Measurements from ENCODE around the gene STAU1.
"Not testable (repeated sequence)": the region's sequence is repeated elsewhere in the genome, so short reads cannot be mapped to it uniquely, and the experiment has no call there.

The STAU1 gene

DNA sequence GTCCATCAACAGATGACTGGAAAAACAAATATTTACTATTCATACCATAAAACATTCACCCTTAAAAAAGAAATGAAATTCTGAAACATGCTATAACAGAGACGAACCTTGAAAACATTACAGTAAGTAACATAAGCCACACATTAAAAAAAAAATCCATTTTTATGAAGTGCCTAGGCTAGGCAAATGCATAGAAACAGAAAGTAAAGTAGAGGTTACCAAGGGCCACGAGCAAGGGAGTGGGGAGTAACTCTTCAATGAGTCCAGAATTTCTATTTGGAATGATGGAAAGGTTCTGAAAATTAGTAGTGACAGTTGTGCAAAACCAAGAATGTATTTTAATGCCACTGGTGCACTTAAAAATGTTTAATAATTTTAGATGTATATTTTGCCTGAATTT is 47.7 kb downstream of the STAU1 start:
- Mint-ChIP-seq H3K4me3 (no peak overlapping the region), H3K27me3 (no peaks in the 10 kb centered on the region), H3K36me3 (peaks cover 6% of the 10 kb centered on the region), H3K27ac (peak overlapping the region; percentile 65), H3K4me1 (peaks cover 5% of the 10 kb centered on the region), H3K9me3 (no peaks in the 10 kb centered on the region)
- ATAC-seq (ENCODE audit: low read depth): peak; percentile 64
- DNase-seq (ENCODE audit: low spot score in 2 of 2): no peak

DNA sequence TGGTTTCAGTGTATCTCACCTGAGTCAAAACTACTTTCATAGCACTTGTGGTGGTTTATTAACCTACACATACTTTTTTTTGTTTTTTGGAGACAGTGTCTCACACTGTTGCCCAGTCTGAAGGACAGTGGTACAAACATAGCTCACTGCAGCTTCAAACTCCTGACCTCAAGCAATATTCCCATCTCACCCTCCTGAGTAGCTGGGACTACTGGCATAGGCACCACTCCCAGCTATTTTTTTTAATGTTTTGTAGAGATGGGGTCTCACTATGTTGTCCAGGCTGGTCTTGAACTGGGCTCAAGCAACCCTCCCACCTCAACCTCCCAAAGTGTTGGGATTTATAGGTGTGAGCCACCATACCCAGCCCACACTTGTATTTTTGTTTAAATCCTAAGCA is 49.7 kb downstream of the STAU1 start:
- H3K4me1 Mint-ChIP-seq: peaks cover 5% of the 10 kb centered on the region
- DNase-seq (ENCODE audit: low spot score in 2 of 2): no peak
- H3K4me3 Mint-ChIP-seq: no peak overlapping the region
- H3K36me3 Mint-ChIP-seq: peaks cover 14% of the 10 kb centered on the region
- ATAC-seq (ENCODE audit: low read depth): no peak
- no peaks in the 10 kb centered on the region for H3K27me3 Mint-ChIP-seq
- no peaks in the 10 kb centered on the region for H3K9me3 Mint-ChIP-seq
- peak overlapping the region; percentile 82 for H3K27ac Mint-ChIP-seq

DNA sequence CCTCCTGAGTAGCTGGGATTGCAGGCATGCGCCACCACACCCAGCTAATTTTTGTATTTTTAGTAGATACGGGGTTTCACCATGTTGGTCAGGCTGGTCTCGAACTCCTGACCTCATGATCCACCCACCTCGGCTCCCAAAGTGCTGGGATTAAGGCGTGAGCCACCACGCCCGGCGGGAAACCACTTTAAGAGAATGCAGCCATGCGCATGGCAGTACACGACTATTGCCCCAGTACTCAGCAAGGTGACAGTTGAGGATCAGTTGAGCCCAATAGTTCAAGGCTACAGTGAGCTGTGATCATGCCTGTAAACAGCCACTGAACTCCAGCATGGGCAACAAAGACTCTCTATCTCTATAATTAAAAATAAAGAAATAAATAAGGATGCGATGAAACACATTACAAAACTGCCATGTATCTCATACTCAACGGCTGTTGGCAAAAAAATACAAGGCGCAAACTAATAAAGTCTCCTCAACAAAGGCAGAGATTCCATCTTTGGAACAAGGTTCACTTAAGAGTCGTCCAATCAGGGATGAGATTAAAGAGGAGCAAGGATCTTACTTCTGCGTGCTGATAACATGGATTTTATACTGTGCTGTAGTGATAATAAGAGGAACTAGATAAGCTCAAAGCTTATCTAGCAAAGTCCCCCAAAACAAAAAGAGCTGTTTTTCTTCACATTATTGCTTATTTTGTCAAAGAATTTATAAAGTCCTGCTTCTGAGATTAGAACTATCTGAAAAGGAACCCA is 51.1 kb downstream of the STAU1 start:
- Mint-ChIP-seq H3K36me3 (peaks cover 18% of the 10 kb centered on the region), H3K9me3 (no peaks in the 10 kb centered on the region), H3K4me1 (peaks cover 5% of the 10 kb centered on the region), H3K27me3 (no peaks in the 10 kb centered on the region), H3K27ac (no peak overlapping the region), H3K4me3 (no peak overlapping the region)
- no peak for DNase-seq (ENCODE audit: low spot score in 2 of 2)
- no peak for ATAC-seq (ENCODE audit: low read depth)

DNA sequence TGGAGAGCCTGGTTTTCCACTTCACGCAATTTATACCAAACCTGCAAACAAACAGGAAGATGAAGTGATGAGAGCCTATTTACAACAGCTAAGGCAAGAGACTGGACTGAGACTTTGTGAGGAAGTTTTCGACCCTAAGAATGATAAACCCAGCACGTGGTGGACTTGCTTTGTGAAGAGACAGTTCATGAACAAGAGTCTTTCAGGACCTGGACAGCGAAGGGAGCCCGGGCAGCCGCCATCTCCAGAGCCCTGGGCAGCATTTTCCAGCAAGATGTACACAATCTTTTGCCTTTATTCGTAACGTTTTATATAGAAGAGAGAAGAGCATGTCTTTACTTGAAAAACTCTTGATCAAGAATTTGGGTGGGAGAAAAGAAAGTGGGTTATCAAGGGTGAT is 53.3 kb downstream of the STAU1 start:
- H3K27me3 Mint-ChIP-seq; DNase-seq (ENCODE audit: low spot score in 2 of 2); H3K9me3 Mint-ChIP-seq; H3K4me1 Mint-ChIP-seq; H3K4me3 Mint-ChIP-seq; ATAC-seq (ENCODE audit: low read depth): not testable (repeated sequence)
- Mint-ChIP-seq H3K27ac (peak overlapping the region; percentile 70), H3K36me3 (peaks cover 28% of the 10 kb centered on the region)

DNA sequence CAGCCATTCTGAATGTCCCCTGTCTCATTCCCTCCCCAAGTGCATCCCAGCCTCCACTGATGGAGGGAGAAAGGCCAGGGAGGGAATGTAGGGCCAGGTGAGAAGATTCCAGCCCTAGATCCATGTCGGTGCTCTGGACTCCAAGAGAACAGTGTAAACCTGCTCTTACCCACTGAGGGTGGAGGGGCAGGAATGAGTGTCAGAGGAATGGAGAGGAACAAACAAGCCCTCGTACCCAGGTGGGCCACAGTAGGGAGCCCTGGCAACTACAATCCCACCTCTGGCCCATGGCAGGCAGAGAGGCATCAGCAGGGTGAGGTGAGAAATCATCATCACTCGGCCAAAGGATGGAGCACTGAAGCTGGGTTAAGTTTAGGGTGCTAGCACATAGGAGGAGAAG is 54.6 kb downstream of the STAU1 start:
- H3K36me3 Mint-ChIP-seq: peaks cover 28% of the 10 kb centered on the region
- ATAC-seq (ENCODE audit: low read depth) (no peak), DNase-seq (ENCODE audit: low spot score in 2 of 2) (no peak)
- no peaks in the 10 kb centered on the region for H3K9me3 Mint-ChIP-seq
- no peaks in the 10 kb centered on the region for H3K27me3 Mint-ChIP-seq
- no peak overlapping the region for H3K4me3 Mint-ChIP-seq
- no peak overlapping the region for H3K27ac Mint-ChIP-seq
- peaks cover 2% of the 10 kb centered on the region for H3K4me1 Mint-ChIP-seq

DNA sequence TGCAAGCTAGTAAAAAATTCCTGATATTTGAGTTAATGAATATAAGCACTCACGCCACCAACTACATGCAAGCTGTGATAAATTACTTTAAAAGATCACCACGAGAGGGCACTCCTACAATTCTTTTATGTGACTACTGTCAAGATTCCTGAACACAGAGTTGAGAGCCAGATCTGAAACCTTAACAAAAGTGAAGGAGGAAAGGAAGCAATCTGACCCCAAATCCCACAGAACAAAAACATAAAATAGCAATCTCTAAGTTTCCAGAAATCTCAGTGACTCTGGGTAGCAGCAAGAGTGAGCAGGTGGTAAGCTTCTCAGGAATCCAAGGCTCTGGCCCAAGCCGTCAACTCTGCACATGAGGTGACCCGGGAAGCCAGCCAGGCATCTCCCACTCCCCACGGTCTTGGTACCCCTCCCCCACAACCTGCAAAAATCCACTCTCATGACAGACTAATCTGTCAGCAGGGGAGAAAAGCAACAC is 55.1 kb downstream of the STAU1 start:
- no peak overlapping the region for H3K4me3 Mint-ChIP-seq
- H3K36me3 Mint-ChIP-seq: peaks cover 25% of the 10 kb centered on the region
- peak; percentile 66 for ATAC-seq (ENCODE audit: low read depth)
- peak in 1 of 2 donors; percentile 34 for DNase-seq (ENCODE audit: low spot score in 2 of 2)
- H3K27me3 Mint-ChIP-seq: no peaks in the 10 kb centered on the region
- no peaks in the 10 kb centered on the region for H3K9me3 Mint-ChIP-seq
- H3K4me1 Mint-ChIP-seq: no peaks in the 10 kb centered on the region
- peak overlapping the region; percentile 67 for H3K27ac Mint-ChIP-seq

DNA sequence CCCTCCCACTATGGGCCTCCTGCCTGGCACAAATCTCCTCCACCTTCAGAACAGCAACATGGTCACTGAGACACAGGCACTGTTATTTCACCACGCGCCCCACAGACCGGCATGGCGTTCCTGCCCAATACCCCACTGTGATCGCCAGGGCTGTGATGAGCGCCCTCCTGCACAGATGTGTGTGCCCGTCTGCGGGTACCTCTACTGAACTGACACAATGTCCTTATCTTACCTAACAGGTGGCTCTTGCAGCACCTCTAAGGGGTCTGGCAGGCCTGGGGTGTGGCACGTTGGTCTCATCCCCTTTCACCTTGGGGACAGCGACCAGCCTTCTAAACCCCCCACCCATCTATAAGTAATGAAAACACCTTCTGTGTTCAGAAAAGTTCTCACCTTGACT is 64.2 kb downstream of the STAU1 start:
- Mint-ChIP-seq H3K27me3 (no peaks in the 10 kb centered on the region), H3K27ac (no peak overlapping the region), H3K36me3 (peaks cover 27% of the 10 kb centered on the region), H3K4me1 (no peaks in the 10 kb centered on the region), H3K4me3 (no peak overlapping the region), H3K9me3 (no peaks in the 10 kb centered on the region)
- ATAC-seq (ENCODE audit: low read depth) (no peak), DNase-seq (ENCODE audit: low spot score in 2 of 2) (no peak)

DNA sequence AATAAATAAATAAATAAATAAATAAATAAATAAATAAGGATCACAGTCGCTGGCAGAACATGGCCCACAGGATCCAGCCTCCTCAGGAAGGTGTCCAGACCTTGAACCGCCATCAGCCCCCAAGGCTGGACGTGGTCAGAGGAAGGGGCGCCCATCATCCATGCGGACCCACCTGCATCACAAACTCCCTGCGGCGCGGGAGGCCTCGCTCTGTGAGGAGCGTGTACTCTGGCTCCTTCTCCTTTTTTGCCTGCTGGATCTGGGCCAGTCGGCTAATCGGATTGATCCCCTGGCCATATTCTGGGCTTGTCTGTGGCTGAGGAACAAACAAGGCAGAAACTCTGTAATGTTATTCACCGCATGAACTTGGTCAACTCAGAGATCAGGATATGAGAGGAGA is 65.2 kb downstream of the STAU1 start:
- no peaks in the 10 kb centered on the region for H3K4me1 Mint-ChIP-seq
- ATAC-seq (ENCODE audit: low read depth) (no peak), DNase-seq (ENCODE audit: low spot score in 2 of 2) (no peak)
- H3K27me3 Mint-ChIP-seq: no peaks in the 10 kb centered on the region
- H3K9me3 Mint-ChIP-seq: no peaks in the 10 kb centered on the region
- no peak overlapping the region for H3K27ac Mint-ChIP-seq
- no peak overlapping the region for H3K4me3 Mint-ChIP-seq
- peaks cover 32% of the 10 kb centered on the region for H3K36me3 Mint-ChIP-seq

DNA sequence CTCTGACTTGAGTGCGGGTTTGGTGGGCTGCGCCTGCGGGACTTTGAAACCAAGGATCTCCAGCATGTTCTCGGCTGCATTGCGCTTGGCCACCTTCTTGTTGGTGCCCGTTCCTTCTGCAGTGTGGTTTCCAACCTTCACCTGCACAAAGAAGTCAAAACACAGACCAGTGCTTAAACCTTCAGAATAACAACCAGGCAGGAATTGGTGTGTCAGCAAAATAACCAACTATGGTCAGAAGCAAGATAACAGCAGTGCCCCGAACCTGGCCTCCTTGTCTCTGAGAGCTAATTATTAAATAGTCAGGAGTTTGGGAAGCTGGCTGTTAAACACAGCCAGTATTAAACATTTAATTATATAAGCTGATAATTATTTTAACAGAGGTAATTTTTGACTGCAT is 68.1 kb downstream of the STAU1 start:
- peaks cover 42% of the 10 kb centered on the region for H3K36me3 Mint-ChIP-seq
- H3K27ac Mint-ChIP-seq: peak overlapping the region; percentile 17
- no peak overlapping the region for H3K4me3 Mint-ChIP-seq
- no peaks in the 10 kb centered on the region for H3K27me3 Mint-ChIP-seq
- no peaks in the 10 kb centered on the region for H3K4me1 Mint-ChIP-seq
- no peak for ATAC-seq (ENCODE audit: low read depth)
- no peak for DNase-seq (ENCODE audit: low spot score in 2 of 2)
- no peaks in the 10 kb centered on the region for H3K9me3 Mint-ChIP-seq

DNA sequence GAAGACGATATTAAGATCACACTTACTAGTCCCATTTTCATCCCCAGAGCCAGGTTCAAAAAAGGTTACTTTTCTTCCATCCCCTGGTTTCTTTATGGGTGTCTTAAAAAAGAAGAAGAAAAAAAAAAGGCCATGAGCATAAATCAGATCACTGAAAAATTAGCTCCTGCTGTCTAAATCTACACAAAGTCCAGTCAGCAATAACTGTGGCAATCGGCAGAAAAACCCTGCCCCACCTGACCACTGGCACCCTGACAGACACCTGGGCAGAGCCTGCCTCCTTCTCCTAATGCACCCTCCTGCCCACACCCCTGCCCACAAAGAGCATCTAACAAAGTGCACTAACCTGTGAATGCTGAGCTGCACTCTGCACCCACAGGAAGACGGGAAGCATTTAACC is 69.8 kb downstream of the STAU1 start:
- Mint-ChIP-seq H3K27me3 (no peaks in the 10 kb centered on the region), H3K36me3 (peaks cover 45% of the 10 kb centered on the region), H3K4me1 (no peaks in the 10 kb centered on the region), H3K9me3 (no peaks in the 10 kb centered on the region), H3K27ac (no peak overlapping the region), H3K4me3 (no peak overlapping the region)
- ATAC-seq (ENCODE audit: low read depth) (no peak), DNase-seq (ENCODE audit: low spot score in 2 of 2) (no peak)

DNA sequence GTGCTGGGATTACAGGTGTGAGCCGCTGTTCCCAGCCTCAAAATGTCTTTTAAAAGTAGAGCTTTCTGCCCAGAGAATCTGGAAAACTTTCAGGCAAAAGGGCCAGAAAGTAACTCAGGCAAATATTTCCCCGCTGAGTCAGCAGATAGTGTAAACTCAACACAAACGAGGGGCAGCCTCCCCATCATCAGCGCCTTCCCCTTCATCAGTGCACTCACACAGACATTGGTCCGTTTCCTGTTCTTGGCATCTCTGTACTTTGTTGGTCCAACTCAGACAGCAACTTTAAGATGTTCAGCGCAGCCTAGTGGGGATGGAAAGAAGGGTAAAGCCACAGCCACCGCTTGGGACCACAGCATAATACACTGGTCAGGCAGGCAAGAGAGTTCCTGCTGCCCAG is 72.6 kb downstream of the STAU1 start:
- Mint-ChIP-seq H3K9me3 (no peaks in the 10 kb centered on the region), H3K36me3 (peaks cover 43% of the 10 kb centered on the region), H3K27ac (no peak overlapping the region), H3K4me3 (no peak overlapping the region), H3K4me1 (peaks cover 1% of the 10 kb centered on the region), H3K27me3 (no peaks in the 10 kb centered on the region)
- ATAC-seq (ENCODE audit: low read depth): no peak
- no peak for DNase-seq (ENCODE audit: low spot score in 2 of 2)

DNA sequence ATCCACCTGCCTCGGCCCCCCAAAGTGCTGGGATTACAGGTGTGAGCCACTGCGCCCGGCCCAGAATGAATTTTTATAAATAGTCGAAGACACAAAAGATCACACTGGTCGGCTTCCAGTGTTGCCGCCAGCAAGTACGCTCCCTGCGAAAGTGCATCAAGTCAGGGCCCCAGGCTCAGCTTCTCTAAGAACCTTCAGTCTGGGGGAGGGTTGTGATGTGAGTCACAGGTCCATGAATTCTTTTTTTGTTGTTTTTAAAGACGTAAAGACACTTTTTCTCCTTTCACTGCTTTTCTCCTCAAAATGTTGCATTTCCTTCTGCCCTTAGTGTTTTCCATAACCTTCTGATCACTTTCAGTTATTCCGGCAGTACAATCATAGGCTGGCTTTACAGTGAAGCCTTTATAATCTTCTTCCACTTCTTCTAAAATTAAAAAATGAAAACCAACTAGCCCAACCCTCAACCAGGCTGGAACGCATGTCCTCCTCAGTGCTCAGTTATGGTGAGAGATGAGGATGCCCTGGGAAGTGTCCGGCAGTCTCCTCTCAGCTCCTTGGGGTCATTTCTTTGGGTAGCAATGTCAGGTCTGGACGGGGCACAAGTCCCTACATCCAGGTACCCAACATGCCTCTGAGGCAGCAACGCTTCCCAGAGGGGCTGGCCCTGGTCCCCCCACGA is 75.4 kb downstream of the STAU1 start:
- Mint-ChIP-seq H3K27me3 (no peaks in the 10 kb centered on the region), H3K9me3 (no peaks in the 10 kb centered on the region), H3K36me3 (peaks cover 43% of the 10 kb centered on the region), H3K4me3 (no peak overlapping the region), H3K27ac (no peak overlapping the region), H3K4me1 (peaks cover 6% of the 10 kb centered on the region)
- ATAC-seq (ENCODE audit: low read depth): no peak
- no peak for DNase-seq (ENCODE audit: low spot score in 2 of 2)

DNA sequence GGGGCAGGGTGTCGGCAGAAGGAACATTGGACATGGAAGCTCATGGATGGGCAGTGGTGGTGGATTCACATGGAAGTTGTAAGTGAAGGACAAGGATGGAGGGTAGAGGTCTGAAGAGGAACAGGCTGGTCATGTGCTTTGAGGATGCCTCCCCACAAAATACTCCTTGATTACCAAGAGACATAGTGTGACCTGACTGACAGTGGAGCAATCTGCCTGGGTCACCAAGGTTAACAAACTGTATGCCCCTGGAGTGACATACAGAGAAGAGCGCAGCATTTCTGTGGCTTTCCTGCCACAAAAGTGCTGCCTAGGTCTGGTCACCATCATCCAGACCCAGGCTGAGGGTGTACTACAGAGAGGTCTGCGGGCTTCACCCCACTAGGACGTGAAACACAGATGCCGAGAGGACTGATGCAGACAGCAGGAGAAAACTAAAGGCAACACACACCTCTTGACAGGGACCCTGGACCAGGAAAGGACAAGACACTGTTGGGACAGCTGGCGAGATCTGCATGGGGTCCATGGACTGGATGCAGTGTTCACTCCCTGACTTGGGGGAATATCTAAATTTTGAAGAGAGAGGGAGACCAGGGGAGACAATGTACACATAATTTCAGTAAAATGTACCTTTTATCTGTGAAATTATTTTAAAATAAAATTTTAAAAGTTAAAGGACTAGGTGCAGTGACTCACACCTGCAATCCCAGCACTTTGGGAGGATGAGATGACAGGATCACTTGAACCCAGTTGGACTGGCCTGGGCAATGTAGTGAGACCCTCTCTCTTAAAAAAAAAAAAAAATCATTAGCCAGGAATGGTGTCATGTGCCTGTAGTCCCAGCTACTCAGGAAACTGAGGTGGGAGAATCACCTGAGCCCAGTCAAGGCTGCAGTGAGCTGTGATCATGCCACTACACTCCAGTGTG is 77.1 kb downstream of the STAU1 start:
- H3K36me3 Mint-ChIP-seq: peaks cover 34% of the 10 kb centered on the region

DNA sequence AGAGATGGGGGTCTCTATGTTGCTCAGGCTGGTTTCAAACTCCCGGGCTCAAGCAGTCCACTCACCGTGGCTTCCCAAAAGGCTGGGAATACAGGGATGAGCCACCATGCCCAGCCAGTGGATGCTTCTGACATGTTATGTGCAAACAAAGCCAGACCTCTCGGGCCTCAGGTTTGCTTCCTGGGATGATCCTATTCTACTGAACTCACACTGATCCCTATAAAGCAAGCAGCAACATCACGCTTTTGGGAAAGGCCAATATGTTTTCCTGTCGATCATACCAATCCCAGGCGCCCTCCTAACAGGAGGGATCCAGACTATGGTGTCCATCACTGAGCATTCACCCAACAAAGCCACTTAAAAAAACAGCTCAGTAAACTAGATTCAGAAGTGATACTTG is 81.8 kb downstream of the STAU1 start:
- no peak overlapping the region for H3K4me3 Mint-ChIP-seq
- H3K27me3 Mint-ChIP-seq: no peaks in the 10 kb centered on the region
- peaks cover 26% of the 10 kb centered on the region for H3K36me3 Mint-ChIP-seq
- ATAC-seq (ENCODE audit: low read depth) (no peak), DNase-seq (ENCODE audit: low spot score in 2 of 2) (no peak)
- H3K4me1 Mint-ChIP-seq: peaks cover 12% of the 10 kb centered on the region
- no peak overlapping the region for H3K27ac Mint-ChIP-seq
- H3K9me3 Mint-ChIP-seq: no peaks in the 10 kb centered on the region

More for the DNA sequence above, 77.1 kb downstream of the STAU1 start:
- no peaks in the 10 kb centered on the region for H3K27me3 Mint-ChIP-seq
- H3K27ac Mint-ChIP-seq: no peak overlapping the region
- no peak for ATAC-seq (ENCODE audit: low read depth)
- no peak for DNase-seq (ENCODE audit: low spot score in 2 of 2)
- no peak overlapping the region for H3K4me3 Mint-ChIP-seq
- no peaks in the 10 kb centered on the region for H3K9me3 Mint-ChIP-seq
- peaks cover 9% of the 10 kb centered on the region for H3K4me1 Mint-ChIP-seq

Data from memory B cell (primary cell).